ENCODE results near the gene STPG4.

Gene STPG4

DNA sequence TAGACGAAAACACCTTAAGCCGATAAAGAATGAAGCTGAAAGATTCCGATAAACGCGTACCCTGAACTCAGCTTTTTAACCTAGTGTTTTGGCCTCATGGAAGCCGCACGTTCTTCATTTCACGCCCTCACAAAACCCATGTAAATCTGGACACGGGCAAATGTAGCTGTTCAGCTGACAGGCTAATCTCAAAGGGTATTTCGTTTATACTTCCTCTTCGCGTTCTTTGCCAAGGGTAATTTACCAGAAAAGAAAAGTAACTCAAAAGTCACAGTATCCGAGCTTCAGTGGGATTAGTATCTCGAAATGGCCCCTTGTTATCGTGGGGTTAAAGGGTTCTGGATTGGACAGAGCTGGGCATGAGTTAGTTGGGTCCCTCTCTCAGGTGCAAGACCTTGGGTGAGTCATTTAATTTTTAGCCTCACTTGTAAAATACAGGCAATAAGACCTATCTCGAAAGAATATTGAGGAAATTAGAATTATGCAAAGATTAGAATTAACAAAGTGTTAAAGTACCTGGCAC is 22.0 kb upstream of the STPG4 start:
- no peak for ATAC-seq
- no peak for TF ChIP-seq ISL1 (CRISPR knock-in tag; IDR thresholded peaks at IDR 0.05)
- 0 out of 2 replicates have a peak, but pooled peaks have one; percentile 65 for TF ChIP-seq CSDC2 (CRISPR knock-in tag; IDR thresholded peaks at IDR 0.05)

DNA sequence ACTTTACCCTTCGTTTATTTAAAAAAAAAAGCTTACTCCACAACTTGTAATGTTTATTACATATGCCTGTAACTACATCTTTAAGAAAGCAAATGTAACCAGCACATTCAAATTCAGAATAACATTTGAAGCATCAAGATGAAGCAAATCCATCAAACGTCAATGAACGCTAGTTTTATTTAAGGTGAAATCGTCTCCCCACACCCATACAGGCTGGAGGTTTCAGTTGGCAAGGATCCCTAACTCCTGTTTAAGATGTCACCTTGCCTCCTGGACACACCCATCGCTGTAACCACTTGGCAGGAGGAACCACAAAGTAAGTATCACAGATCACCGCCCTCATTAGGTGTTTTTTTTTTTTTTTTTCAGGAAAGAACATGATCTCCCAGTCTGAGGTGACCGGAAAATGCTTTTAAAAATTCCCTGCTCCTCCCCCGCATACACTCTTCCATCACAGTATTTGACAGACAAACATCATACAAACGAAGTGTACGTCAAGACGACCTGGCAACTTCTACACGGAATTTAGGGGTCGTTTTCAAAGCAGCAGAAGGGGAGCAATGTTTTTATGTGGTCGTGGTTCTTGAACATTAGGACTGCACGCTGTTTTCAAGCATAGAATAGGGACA is 19.7 kb upstream of the STPG4 start:
- TF ChIP-seq TCF4 (CRISPR knock-in tag; IDR thresholded peaks at IDR 0.05; ENCODE audit: borderline replicate concordance) (0 out of 2 replicates have a peak, but pooled peaks have one; percentile 13), ESRRG (CRISPR knock-in tag; IDR thresholded peaks at IDR 0.05) (0 out of 2 replicates have a peak, but pooled peaks have one; percentile 39), GLIS3 (CRISPR knock-in tag; IDR thresholded peaks at IDR 0.05) (0 out of 2 replicates have a peak, but pooled peaks have one; percentile 21)
- TF ChIP-seq, protein P1, sequence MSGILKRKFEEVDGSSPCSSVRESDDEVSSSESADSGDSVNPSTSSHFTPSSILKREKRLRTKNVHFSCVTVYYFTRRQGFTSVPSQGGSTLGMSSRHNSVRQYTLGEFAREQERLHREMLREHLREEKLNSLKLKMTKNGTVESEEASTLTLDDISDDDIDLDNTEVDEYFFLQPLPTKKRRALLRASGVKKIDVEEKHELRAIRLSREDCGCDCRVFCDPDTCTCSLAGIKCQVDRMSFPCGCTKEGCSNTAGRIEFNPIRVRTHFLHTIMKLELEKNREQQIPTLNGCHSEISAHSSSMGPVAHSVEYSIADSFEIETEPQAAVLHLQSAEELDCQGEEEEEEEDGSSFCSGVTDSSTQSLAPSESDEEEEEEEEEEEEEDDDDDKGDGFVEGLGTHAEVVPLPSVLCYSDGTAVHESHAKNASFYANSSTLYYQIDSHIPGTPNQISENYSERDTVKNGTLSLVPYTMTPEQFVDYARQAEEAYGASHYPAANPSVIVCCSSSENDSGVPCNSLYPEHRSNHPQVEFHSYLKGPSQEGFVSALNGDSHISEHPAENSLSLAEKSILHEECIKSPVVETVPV (CRISPR knock-in tag; IDR thresholded peaks at IDR 0.05) = no peak
- ATAC-seq = peak; percentile 5

DNA sequence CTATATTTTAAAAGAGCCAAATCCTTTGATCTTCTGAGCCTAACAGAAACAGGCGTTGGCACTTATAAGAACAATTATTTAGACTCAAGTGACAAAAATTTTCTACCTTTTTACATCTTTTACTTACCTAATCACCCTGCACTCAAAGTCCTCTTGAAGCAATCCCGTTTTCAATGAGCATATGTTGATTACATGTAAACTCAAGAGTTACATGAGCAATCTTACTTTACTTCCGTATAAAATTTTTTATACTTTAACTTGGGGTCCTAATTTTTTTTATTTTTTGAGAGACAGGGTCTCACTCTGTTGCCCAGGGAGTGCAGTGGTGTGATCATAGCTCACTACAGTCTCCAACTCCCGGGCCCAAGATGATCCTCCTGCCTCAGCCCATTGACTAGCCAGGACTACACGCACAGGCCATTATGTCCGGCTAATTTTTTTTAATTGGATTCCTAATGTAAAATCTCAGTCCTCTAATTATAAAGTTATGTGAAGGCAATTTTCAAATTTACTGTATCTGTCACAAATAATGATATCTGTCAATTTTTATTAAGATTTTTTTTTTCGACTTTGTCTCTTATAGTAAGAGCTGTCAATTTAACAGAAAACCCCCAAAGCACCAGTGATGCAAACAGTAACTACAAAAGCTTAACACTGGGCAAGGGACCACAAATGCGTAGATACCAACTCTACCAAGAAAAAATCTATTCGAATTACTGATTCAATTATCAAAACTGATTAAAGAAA is 19.1 kb upstream of the STPG4 start:
- no peak for TF ChIP-seq ESRRG (CRISPR knock-in tag; IDR thresholded peaks at IDR 0.05)
- no peak for TF ChIP-seq ZFP30 (CRISPR knock-in tag; IDR thresholded peaks at IDR 0.05)
- TF ChIP-seq, protein P2, sequence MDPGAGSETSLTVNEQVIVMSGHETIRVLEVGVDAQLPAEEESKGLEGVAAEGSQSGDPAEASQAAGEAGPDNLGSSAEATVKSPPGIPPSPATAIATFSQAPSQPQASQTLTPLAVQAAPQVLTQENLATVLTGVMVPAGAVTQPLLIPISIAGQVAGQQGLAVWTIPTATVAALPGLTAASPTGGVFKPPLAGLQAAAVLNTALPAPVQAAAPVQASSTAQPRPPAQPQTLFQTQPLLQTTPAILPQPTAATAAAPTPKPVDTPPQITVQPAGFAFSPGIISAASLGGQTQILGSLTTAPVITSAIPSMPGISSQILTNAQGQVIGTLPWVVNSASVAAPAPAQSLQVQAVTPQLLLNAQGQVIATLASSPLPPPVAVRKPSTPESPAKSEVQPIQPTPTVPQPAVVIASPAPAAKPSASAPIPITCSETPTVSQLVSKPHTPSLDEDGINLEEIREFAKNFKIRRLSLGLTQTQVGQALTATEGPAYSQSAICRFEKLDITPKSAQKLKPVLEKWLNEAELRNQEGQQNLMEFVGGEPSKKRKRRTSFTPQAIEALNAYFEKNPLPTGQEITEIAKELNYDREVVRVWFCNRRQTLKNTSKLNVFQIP (CRISPR knock-in tag; IDR thresholded peaks at IDR 0.05; ENCODE audit: borderline replicate concordance, low read depth) = no peak
- no peak for TF ChIP-seq ZNF8 (CRISPR knock-in tag; IDR thresholded peaks at IDR 0.05)
- TF ChIP-seq SNAI2 (CRISPR knock-in tag; IDR thresholded peaks at IDR 0.05) = no peak
- TF ChIP-seq, protein P3, sequence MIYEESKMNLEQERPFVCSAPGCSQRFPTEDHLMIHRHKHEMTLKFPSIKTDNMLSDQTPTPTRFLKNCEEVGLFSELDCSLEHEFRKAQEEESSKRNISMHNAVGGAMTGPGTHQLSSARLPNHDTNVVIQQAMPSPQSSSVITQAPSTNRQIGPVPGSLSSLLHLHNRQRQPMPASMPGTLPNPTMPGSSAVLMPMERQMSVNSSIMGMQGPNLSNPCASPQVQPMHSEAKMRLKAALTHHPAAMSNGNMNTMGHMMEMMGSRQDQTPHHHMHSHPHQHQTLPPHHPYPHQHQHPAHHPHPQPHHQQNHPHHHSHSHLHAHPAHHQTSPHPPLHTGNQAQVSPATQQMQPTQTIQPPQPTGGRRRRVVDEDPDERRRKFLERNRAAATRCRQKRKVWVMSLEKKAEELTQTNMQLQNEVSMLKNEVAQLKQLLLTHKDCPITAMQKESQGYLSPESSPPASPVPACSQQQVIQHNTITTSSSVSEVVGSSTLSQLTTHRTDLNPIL (CRISPR knock-in tag; IDR thresholded peaks at IDR 0.05; ENCODE audit: low read depth) = 0 out of 2 replicates have a peak, but pooled peaks have one; percentile 45
- TF ChIP-seq PPARA (CRISPR knock-in tag; IDR thresholded peaks at IDR 0.05; ENCODE audit: borderline replicate concordance) = no peak
- no peak for TF ChIP-seq ZNF565 (CRISPR knock-in tag; conservative IDR thresholded peaks at IDR 0.05; ENCODE audit: low read depth)
- no peak for TF ChIP-seq RARB (CRISPR knock-in tag; IDR thresholded peaks at IDR 0.05)
- no peak for TF ChIP-seq OSR1 (CRISPR knock-in tag; IDR thresholded peaks at IDR 0.05)
- no peak; the same call in 1 of the 2 replicates for TF ChIP-seq ISL1 (CRISPR knock-in tag; IDR thresholded peaks at IDR 0.05)
- TF ChIP-seq GLIS3 (CRISPR knock-in tag; IDR thresholded peaks at IDR 0.05) = 0 out of 2 replicates have a peak, but pooled peaks have one; percentile 20
- no peak for ATAC-seq

DNA sequence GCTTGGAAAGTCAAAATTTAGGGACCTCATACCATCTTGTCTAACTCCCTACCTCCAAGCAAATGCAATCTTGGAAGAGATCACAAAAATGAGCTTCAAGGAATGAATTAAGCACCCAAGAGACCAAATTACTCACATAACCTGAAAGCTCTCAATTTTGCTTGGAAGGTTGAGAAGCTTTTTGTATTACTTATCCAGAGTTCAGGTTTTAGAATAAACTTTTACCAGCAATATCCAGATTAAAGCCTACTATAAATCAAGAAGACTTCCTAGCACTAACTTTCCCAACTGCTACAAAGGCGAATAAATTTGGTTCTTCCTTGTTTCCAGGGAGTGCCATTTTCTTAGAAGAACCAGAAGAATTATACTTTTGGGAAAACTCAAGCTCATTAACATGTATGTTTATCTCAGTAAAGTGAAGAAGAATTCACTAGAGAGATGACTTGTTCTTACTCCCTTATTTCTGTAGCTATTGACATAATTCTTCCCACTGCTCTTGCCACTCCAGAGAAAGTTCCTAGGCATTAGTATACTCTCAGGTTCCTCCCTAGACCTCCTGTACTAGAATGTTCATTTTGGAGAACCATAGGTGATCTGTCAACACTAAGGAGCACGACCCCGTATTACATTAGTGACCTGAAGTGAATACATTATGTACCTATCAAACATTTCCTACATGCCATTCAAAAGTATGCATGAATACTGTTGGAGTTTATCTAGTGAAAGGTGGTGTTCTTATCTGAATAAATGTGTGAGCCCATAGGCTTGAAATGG is 18.0 kb upstream of the STPG4 start:
- no peak for ATAC-seq
- 0 out of 2 replicates have a peak, but pooled peaks have one; percentile 30 for TF ChIP-seq ZFP30 (CRISPR knock-in tag; IDR thresholded peaks at IDR 0.05)
- TF ChIP-seq ESRRG (CRISPR knock-in tag; IDR thresholded peaks at IDR 0.05) = 0 out of 2 replicates have a peak, but pooled peaks have one; percentile 52
- TF ChIP-seq, protein P2 (CRISPR knock-in tag; IDR thresholded peaks at IDR 0.05; ENCODE audit: borderline replicate concordance, low read depth) = no peak
- TF ChIP-seq, protein P4, sequence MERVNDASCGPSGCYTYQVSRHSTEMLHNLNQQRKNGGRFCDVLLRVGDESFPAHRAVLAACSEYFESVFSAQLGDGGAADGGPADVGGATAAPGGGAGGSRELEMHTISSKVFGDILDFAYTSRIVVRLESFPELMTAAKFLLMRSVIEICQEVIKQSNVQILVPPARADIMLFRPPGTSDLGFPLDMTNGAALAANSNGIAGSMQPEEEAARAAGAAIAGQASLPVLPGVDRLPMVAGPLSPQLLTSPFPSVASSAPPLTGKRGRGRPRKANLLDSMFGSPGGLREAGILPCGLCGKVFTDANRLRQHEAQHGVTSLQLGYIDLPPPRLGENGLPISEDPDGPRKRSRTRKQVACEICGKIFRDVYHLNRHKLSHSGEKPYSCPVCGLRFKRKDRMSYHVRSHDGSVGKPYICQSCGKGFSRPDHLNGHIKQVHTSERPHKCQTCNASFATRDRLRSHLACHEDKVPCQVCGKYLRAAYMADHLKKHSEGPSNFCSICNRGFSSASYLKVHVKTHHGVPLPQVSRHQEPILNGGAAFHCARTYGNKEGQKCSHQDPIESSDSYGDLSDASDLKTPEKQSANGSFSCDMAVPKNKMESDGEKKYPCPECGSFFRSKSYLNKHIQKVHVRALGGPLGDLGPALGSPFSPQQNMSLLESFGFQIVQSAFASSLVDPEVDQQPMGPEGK (CRISPR knock-in tag; IDR thresholded peaks at IDR 0.05; ENCODE audit: borderline replicate concordance) = no peak
- TF ChIP-seq, protein P1 (CRISPR knock-in tag; IDR thresholded peaks at IDR 0.05) = peak; percentile 8; the same call in 1 of the 2 replicates
- no peak for TF ChIP-seq ARNTL (CRISPR knock-in tag; IDR thresholded peaks at IDR 0.05; ENCODE audit: borderline replicate concordance, low read depth)
- no peak for TF ChIP-seq TCF4 (CRISPR knock-in tag; IDR thresholded peaks at IDR 0.05; ENCODE audit: borderline replicate concordance)
- no peak for TF ChIP-seq ZNF565 (CRISPR knock-in tag; conservative IDR thresholded peaks at IDR 0.05; ENCODE audit: low read depth)
- no peak for TF ChIP-seq PPARA (CRISPR knock-in tag; IDR thresholded peaks at IDR 0.05; ENCODE audit: borderline replicate concordance)
